LNCaP clone FGC (cell line): ENCODE measurements around the gene SLC25A22.

Experiments
- DNase-seq: peaks from one replicate; pipeline ENCODE4 v3.0.0-alpha.2; 2011; ENCODE audit warnings: low read depth
- H3K4me3 ChIP-seq: 2 replicates; pipeline ENCODE4 v1.5.1; 2011; ENCODE audit warnings: mild to moderate bottlenecking, low read depth, low read length, control low read depth
- CTCF ChIP-seq: IDR thresholded peaks from 2 replicates; pipeline ENCODE4 v1.5.1; 2012; ENCODE audit warnings: mild to moderate bottlenecking; ENCODE audit not compliant: control insufficient read depth, insufficient read depth; ENCODE audit errors: extremely low read depth

The SLC25A22 gene

GRCh38 chr11:813072-813455 lies 15.0 kb upstream of the SLC25A22 start:
- no peak overlapping the region for H3K4me3 ChIP-seq
- TF ChIP-seq CTCF: no peak
- no peak for DNase-seq

GRCh38 chr11:812390-812789 lies 14.3 kb upstream of the SLC25A22 start:
- TF ChIP-seq CTCF: no peak
- H3K4me3 ChIP-seq: no peak overlapping the region
- DNase-seq: no peak

- DNase-seq: no peak
- H3K4me3 ChIP-seq: peak overlapping the region; percentile 95
- no peak for TF ChIP-seq CTCF
These were observed 13.6 kb upstream of the SLC25A22 start for GRCh38 chr11:811446-812245.

- no peak for TF ChIP-seq CTCF
- peak overlapping the region; percentile 95 for H3K4me3 ChIP-seq
- no peak for DNase-seq
These were observed 12.0 kb upstream of the SLC25A22 start for GRCh38 chr11:810040-810567.

GRCh38 chr11:809287-810039 lies 11.4 kb upstream of the SLC25A22 start, which contains the start of gene RPLP2:
Gene RPLP2, plus strand, starts transcription at chr11:809967. Its CDS starts 268 bp downstream, at chr11:810235.
- no peak for TF ChIP-seq CTCF
- peak within 1 kb of the TSS; percentile 95 for H3K4me3 ChIP-seq
- DNase-seq: peak; percentile 89

- TF ChIP-seq CTCF: no peak
- peak overlapping the region; percentile 95 for H3K4me3 ChIP-seq
- no peak for DNase-seq
These were observed 10.6 kb upstream of the SLC25A22 start for GRCh38 chr11:808427-809286.
